NCI-H1105 (cell line): ENCODE results near the gene SRPK1.

ENCODE experiments used
- DNase-seq: peaks from one replicate; lab custom pipeline; 2025; lab: John Stamatoyannopoulos, UW

Gene SRPK1

DNA sequence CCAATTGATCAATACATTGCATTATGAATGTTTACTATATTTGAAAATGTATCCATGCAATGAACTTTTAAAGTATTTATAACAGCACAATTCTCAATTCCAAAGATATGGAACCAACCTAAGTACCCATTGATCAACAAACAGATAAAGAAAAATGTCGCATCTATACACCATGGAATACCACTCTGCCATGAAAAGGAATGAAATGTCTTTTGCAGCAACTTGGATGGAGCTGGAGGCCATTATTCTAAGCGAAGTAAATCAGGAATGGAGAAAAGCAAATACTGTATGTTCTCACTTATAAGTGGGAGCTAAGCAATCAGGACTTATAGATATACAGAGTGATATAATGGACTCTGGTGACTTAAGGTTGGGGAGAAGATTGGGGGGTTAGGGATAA lies 22.9 kb downstream of the SRPK1 start:
- DNase-seq, result no peak

DNA sequence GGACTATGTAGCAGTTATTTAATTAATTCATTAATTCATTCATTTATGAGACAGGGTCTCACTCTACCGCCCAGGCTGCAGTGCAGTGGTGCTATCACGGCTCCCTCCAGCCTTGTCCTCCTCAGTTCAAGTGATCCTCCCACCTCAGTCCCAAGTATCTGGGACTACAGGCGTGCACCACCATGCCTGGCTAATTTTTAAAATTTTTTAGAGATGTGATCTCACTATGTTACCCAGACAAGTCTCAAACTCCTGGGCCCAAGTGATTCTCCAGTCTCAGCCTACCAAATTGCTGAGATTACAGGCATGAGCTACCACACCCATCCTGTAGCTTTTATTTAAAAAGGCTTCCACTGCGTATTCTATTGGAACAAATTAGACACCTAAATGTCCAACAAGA lies 23.4 kb downstream of the SRPK1 start:
- no peak for DNase-seq

DNA sequence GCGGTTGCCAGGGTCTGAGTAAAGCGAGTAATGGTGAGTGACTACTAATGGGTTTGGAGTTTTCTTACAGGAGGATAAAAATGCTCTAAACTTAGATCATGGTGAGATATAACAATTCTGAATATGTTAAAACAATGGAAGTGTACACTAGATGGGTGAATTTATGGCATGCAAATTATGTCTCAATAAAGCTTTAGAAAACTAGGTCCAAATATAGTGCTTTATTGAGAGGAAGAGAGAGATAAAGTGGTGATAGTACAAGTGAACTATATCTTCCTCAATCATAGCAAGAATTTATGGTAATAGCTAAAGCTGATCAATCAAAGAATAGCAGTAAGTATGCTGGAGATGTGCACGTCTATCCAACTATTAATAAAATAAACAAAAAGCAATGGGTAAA lies 23.9 kb downstream of the SRPK1 start:
- DNase-seq, result no peak

DNA sequence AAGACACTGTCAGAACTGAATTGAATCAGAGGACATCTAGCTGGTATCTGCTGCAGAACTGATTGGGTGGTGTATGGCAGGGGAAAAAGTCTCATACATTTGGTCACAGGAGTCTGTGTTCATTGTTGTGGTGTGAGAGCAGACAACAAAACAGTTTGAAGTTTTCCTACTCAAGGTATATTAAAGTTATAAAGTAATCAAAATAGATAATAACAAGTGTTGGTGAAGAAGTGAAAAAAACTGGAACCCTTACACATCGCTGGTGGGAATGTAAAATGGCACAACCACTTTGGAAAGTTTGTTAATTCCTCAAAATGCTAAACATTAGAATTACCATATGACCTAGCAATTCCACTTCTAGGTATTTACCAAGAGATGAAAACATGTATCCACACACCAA lies 24.7 kb downstream of the SRPK1 start:
- DNase-seq, result no peak

DNA sequence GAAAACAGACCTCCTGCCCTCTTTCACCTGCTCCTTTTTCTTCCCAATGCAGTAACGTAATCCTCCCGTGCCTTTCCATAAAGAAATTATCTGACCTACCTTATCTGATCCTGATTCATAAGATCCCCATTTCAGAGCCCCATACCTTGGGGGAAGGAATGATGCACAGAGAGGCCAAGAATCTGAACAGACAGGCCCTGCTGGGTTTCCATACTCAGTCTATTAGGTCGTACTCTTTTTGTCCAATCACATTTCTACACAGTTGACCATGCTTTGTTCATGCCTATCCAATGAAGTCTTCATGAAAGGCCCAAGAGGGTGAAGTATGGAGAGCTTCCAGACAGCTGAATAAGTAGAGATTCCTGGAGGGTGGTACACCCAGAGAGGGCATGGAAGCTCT lies 25.3 kb downstream of the SRPK1 start:
- DNase-seq, result no peak

DNA sequence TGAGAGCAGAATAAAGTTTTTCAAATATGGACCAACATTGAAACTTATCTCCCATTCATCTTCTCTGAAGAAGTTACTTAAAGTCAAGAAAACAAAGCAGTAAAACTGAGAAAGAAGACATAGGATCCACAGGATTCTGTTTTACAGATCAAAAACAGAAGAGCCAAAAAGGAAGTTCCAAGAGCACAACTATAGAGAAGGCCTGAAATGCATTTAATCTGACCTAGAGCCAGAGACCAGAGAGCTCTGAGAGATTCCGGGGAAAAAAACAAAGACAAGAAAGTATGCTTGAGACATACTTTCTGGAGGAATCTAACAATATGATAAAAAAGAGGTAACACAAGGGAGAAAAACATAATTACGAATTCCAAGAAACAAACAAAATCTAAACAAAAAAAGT lies 26.1 kb downstream of the SRPK1 start:
- no peak for DNase-seq

DNA sequence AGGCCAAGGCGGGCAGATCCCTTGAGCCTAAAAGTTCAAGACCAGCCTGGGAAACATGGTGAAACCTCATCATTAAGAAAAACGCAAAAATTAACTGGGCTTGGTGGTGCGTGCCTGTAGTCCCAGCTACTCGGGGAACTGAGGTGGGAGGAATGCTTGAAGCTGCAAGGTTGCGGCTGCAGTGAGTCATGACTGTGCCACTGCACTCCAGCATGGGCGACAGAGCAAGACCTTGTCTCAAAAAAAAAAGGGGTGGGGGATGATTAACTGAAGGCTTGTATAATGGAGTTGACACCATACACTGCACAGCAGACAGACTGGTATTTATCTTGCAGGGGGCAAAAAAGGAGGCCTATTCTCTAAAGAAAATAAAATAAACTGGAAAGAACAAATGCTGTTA lies 27.7 kb downstream of the SRPK1 start:
- DNase-seq, result no peak

DNA sequence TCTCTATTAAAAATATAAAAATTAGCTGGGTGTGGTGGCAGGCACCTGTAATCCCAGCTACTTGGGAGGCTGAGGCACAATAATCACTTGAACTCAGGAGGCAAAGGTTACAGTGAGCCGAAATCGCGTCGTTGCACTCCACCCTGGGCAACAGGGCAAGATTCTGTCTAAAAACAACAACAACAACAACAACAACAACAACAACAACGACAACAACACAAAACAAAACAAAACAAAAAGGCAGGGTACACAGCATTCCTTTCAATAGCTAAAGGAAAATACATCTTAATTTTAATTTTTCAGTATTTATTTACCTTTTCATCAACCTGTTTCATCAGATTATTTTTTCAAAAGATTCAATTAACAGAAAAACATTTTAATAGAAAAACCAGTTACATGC lies 28.4 kb downstream of the SRPK1 start:
- DNase-seq, result no peak

DNA sequence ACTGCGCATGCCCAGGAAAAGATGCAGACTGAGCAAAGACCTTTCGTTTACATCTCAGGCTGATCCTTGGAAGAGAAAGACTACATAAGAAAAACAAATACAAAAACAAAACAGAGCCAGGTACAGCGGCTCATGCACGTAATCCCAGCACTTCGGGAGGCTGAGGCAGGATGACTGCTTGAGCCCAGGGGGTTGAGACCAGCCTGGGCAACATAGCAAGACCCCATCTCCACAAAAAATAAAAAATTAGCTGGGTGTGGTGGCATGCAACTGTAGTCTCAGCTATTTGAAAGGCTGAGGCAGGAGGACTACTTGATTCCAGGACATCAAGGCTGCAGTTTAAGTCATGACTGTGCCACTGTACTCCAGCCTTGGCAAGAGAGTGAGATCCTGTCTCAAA lies 41.7 kb downstream of the SRPK1 start:
- no peak for DNase-seq

DNA sequence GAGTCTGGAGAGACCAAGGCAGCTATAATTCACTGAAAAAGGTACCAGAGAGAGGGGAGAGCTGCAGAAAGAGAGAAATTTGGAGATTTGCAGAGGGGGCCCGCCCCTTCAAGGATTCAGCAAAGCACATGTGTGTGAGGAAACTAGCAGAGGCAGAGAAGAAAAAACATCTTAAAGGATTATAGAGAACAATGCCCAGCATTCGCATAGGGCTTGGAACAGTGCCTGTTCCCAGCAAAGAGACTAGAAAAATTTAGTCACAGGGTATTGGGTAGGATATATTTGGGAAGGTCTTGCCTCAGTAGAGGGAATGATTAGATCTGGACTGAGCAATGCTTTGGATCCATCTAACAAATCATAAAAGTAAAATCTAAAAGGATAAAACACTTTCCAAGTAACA lies 44.0 kb downstream of the SRPK1 start:
- DNase-seq, result no peak

DNA sequence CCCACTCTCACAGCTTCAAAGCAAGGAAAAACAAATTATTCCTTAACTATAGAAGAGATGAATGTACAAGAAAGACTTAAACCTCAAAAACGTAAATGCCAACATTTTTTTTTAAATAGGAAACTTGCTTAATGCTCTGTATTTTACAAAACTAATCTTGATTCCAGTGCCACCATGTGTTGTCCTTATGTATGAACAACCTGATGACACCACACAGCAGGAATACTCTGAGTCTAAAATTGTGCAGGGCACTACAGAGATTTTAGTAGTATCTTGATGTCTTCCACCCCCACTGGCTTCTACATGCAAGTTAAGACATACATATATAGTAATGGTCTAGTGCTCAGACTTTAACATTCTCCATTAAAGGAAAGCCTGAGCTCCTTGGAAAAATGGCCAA lies 46.2 kb downstream of the SRPK1 start:
- no peak for DNase-seq

DNA sequence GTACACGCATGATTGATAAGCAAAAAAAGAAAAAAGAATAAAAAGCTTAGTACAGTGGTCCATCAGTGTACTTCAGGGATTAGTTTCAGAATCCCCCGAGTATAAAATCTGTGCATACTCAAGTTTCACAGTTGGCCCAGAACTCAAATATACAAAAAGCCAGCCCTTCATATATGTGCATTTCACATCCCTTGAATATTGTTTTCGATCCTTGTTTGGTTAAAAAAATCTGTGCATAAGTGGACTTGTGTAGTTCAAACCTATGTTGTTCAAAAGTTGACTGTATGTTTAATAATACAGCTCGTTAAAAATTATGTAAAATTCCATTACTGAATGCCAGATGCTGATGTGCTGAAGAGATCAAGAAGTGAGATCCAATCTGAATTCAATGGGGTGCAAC lies 61.5 kb downstream of the SRPK1 start:
- no peak for DNase-seq

DNA sequence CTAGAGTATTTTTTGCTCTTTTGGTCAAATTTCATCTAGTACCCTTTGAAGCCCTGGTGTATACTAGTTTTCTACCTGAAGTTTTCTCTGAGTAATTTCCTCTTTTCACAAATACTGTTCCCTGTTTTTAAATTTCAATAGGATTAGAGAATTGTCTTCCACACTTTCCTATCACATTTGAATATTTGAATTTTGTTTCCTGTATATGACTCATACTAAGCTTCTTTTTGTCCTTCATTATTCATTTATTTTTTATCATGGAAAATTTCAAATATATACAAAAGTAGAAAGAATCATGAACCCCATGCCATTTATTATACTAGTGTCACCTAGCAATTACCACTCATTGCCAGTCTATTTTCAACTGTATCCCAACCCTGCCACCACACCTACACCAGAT lies 63.0 kb downstream of the SRPK1 start:
- DNase-seq, result no peak

DNA sequence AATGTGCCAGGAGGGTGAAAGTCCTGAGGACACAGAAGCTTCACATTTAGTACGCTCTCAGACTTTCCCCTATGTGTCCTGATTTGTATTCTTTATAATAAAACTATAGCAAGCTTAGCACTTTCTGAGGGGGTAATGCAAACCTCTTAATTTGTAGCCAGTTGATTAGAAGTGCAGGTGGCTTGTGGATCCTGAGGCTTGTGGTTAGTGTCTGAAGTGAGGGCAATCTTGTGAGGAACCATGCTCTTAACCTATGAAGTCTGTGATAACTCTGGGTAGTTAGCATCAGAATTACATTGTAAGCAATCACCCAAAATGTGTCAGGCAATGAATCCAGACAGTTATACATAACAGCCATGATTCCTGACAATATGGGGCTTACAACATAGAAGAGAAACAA lies 64.6 kb downstream of the SRPK1 start:
- no peak for DNase-seq

DNA sequence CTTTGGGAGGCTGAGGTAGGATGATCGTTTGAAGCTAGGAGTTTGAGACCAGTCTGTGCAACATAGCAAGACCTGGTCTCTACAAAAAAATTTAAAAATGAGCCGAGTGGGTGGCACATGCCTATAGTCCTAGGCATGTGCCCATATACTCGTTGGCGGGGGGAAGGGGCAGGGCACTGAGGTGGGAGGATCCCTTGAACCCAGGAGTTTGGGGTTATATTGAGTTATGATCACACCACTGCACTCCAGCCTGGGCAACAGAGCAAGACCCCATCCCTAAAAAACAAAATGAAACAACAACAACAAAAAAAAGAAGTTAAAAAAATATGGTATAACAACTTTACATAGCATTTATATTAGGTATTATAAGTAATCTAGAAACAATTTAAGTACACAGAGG lies 67.9 kb downstream of the SRPK1 start:
- no peak for DNase-seq

DNA sequence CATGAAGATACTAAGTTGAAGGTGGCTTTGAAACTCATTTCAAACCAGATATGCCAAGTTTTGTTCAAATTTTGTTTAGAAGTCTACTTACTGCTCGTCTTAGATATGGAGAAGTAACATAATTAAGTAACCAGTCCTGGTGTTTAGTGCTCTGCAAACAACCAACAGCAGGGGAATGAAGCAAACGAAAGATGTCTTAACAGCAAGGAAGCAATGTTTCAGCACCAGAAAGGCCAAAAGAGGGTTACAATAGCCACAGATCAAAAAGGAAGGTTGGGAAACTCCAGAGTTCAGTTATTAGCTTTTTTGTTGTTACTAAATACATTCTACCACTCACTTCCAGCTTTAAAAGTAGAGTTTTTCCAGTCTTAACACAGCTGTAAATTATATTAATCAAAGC lies 70.7 kb downstream of the SRPK1 start:
- no peak for DNase-seq

DNA sequence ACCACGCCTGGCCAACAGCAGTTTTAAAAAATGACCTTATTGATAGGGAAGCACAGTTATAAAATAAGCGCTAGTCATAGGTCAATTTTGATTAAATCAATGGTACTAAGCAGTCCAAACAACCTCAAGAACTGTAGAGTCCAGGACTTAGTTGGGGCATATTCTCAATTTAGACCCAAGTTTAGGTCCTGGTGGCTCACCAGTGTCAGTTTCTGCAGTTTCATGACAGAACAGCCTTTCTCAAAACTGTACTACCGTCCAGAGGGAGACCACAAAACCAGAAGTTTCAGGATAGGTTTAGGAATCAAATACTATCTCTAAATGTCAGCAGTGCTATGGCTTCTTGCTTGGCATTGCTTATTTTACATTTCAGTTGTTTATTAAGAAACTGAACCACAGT lies 76.6 kb downstream of the SRPK1 start:
- no peak for DNase-seq

DNA sequence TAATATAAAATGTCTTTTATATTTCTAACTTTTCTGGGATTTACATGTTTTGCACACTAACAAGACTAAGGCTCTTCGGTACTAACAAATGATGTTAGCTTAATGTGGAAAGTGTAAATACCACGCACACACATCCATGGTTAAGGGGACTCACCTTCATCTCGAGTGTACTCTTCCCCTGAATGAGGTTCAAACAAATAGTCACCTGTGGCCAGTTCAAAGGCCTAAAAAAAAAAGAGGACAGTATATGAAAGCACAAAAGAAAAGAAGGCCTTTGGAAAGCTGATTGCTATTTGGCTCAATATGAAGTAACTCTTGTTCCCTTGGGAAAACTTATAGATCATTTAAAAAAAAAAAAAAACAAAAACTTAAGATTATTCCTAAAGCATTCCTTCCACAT lies 78.5 kb downstream of the SRPK1 start:
- DNase-seq, result no peak

DNA sequence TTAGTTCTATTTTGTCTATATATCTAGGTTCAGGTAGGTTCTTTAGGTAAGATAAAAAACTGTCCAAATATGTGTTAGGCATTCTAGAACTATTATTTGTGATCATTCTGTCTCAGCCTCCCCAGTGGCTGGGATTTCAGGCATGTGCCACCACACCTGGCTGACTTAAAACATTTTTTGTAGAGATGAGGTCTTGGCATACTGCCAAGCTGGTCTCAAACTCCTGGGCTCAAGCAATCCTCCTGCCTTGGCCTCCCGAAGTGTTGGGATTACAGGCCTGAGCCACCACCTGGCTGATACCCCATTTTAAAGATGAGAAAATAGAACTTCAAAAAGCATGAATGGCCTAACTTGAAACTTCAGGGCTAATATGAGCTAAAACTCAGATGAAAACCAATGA lies 81.9 kb downstream of the SRPK1 start:
- DNase-seq, result no peak

DNA sequence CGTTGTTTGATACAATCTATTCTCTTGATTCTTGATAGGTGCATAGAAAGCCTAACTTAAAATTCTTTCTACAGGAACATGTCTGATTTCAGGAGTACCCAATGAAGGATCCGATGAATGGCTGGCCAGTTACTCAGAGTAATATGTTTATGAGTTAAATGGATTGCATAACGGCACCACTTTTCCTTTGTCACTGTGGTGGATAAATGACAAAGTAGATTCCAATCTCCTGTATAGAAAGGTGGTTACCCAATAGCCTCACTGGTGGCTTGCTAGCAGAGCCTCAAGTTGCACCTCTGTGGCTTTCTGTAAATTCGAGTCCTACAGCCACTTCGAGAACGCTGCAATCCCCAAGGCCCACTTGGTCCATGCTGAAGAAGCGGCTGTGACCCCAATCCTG lies 87.4 kb downstream of the SRPK1 start:
- no peak for DNase-seq

DNA sequence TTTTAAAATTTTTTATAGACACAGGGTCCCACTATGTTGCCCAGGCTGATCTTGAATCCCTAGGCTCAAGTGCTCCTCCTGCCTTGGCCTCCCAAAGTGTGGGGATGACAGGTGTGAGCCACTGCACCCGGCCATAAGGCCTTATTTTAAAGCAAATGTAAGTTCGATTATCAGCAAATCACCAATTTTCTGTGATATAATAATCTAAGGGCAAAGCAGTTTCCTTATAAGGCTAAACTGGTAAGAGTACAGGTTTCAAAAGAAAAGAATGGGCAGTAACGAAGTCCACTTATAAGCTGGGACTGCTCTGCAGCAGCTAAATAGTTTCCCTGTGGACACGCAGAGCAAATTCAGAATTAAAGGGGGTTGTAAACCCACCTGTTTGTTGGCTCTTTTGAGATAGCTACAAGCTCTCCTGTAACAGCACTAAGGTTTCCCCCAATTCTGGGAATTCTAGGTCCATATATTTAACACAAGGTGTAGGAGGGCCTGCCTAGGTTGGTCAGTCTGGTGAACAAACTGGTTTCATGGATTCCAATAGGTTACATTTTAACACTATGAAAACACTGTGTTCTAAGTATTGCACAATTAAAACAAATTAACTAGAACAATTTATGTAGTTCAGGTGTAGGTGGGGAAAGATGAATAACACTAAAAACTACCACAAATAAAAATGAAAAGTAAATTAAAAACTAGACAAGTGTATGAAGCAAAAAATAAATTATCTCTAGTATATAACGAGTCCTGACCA lies 89.5 kb downstream of the SRPK1 start:
- DNase-seq, result no peak

DNA sequence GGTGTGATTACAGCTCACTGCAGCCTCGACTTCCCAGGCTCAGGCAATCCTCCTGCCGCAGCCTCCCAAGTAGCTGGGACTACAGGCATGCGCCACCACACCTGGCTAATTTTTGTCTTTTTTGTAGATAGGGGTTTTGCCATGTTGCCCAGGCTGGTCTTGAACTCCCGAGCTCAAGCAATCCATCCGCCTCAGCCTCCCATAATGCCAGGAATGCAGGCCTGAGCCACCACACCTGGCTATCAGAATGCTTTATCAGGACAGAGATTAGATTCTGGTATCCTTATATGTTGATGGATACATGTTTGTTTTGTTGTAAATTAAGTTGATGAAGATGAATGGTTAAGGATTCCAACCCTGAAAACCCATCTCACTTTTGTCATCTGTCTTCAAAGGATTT lies 91.6 kb downstream of the SRPK1 start:
- no peak for DNase-seq

DNA sequence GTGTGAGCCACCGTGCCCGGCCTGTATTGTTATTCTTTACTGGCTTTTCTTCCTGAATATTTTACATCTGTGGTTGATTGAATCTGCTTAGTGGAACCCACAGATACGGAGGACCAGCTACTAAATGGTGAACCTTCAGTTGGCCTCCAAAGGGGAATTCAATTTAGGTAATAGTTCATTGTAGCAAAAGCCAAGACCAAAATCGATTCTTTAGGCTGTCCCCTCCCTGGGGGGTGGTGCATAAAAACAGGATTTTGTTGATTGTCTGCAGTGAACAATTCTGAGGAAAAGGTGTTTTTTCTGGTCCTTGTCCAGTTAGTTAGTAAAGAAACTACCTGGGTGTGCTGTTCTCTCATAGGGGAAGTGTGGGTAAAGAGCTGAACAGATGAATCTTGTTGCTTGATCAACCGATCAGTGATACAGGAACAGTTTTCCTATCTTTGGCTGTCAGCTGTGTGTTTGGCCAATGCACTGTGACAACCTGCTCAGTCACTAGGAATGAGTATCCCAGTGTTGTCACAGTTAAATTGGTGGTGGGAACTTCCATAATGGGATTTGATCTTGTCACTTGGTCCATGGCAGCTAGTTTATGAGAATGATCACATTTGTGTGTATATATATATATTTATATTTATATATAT lies 96.2 kb downstream of the SRPK1 start:
- no peak for DNase-seq

DNA sequence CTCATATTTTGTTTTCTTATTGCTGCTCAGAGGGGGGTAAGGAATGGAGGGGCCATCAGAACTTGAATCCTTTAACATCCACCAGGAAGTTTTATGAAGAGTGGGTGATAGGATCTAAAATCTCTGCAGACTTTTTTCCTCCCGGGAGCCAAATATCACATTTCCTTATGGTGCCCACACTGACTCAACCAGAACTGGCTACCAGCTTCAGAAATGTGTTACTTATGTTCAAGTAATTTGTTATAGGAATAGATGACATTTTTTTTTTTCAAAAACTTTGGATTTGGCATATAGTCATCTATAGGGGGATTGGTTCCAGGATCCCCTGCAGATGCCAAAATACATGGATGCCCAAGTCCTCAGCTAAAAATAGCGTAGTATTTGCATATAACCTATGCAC lies 97.3 kb downstream of the SRPK1 start:
- DNase-seq, result no peak
